SK-N-MC (cell line): Measurements from ENCODE around the gene APBA2.
"Not testable (repeated sequence)": the region's sequence is repeated elsewhere in the genome, so short reads cannot be mapped to it uniquely, and the experiment has no call there.

Source experiments
- EZH2 ChIP-seq: fragments of 200-600 bp; sonication (generic); IDR thresholded peaks from one replicate; pipeline ENCODE4 v1.6.1; 2017; ENCODE audit warnings: antibody characterized with exemption
- POLR2AphosphoS5 ChIP-seq: IDR thresholded peaks from 2 replicates; pipeline ENCODE4 v1.6.1; 2012; ENCODE audit warnings: mild to moderate bottlenecking, low read depth, low read length, borderline replicate concordance

- not testable (repeated sequence) for TF ChIP-seq EZH2, POLR2AphosphoS5
These were observed 24.0 kb upstream of the APBA2 start for GRCh38 chr15:28861589-28862293.
